ENCODE measurements around the gene ERAP2.
A peak's percentile ranks its signal among the peaks of the same experiment; 100 is the strongest.

The ERAP2 gene

DNA sequence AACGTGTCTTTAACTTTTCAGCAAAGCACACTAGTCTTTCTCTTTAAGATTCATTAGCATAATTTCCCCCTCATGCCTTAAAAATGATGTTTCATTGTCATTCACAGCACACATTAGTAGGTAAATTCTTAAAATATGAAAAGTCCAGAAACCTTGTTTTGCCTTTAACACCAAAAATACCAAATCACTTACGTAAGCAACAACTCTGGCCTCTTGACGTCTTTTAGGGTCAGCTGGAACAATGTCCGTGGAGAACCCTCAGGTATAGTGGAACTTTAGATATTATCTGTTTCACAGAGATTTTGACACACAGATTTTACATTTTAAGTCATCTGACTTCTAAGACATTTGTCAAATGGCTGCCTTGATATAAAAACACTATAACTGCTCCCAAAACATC lies 90.5 kb downstream of the ERAP2 start:
- no peak for DNase-seq

DNA sequence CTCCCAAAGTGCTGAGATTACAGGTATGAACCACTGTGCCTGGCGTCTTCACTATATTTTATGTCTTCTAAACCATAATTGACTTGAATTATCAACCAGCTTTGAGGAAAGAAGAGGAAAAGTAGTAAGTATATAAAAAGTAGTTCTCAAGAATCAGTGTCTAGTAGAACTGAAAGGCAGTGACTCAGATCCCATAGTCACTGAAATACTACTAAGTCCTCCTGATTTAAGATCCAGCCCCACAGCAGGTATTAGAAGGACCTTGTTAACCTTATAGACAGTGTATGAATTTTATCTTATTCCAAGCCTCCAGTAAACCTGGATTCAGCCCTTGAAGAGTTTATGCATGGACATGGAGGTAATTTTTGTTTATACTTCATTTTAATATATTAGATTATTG lies 91.1 kb downstream of the ERAP2 start:
- no peak for DNase-seq

DNA sequence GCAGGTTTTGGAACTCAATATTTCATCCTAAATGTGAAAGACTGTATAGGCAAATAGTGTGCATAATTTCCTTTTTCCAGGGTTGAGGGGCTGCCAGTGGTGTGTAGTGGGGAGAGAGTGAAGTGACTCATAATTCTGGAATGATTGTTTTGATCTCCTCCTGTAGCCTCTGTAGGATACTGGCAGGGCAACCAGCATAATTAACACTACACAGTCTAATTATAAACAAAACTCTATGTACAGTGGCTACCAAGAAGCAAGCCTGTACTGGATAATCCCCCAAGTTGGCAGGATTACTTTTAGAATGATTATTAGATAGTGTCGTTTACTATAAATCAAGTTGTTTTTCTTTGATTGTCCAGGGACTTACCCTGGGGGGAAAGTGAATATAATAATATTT lies 91.8 kb downstream of the ERAP2 start:
- DNase-seq: peak; percentile 90

DNA sequence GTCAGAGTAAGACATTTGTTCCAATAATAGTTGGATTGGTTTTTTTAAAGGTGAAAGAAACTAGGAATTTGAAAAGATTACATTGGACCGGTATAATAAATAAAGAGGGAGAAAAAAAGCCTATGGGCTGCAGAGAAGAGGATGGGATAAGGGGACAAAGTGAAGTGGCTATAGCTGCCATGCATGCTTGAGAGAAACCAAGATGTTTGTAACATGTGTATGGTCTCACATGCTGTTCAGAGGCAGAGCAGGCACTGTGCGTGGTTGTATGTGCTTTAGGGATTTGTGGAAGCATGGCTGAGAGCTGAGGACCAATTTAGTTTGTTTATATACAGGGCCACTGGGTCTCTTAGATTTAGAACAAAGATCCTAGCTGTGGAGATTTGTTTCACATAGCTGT lies 92.3 kb downstream of the ERAP2 start:
- peak; percentile 44 for DNase-seq

All from NCI-H446 treated with DMSO at 0.1 percent for 48 hours (cell line).